NCI-H82 (cell line): ENCODE measurements around the gene IQGAP2.

Source experiments
- DNase-seq: peaks from one replicate; lab custom pipeline; 2025; lab: John Stamatoyannopoulos, UW

IQGAP2 gene

DNA sequence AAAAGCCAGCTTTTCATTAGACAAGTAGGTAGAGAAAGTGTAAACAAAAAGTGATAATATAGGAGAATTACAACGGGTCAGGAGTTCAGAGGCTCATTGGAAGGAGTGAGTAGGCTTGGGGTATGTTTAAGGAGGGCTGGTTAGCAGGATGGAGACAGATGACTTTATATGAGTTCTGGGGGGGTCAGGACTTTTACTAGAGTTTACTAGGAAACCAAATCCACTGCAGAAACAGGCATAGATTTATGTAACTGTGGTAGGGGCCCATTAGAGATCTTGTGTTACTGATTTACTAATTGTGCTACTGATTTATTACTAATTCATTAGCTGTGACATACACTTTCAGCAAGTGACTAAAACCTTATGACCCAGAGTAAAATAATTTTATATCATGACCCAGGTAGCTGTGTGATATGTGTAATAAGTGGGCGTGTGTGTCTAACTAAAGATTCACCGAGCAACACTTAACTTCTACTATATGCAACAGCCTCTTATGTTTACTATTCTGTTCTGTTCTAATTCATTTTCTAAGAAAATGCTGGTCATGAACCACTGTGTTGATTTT, 73.5 kb downstream of the IQGAP2 start:
- no peak for DNase-seq

DNA sequence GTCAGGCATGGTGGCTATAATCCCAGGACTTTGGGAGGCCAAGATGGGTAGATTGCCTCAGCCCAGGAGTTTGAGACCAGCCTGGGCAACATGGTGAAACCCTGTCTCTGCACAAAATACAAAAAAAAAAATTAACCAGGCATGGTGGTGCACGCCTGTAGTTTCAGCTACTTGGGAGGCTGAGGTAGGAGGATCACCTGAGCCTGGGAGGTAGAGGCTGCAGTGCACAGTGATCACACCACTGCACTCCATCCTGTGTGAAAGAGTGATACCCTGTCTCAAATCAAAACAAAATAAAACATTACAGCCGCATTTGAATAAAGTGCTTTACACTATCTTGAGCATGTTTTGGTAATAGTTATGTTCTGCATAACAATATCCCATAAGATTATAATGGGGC, 74.0 kb downstream of the IQGAP2 start:
- no peak for DNase-seq

DNA sequence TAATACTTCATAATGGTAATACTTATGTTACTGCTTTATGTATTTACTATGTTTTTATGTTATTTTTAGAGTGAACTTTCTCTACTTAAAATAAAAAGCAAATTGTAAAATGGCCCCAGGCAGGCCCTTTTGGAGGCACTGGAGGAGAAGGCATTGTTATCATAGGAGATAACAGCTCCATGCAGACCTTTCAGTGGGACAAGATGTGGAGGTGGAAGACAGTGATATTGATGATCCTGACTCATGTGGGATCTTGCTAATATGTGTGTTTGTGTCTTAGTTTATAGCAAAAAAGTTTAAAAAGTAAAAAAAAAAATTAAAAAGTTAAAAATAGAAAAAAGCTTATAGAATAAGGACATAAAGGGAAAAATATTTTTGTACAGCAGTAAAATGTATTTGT, 74.5 kb downstream of the IQGAP2 start:
- no peak for DNase-seq

DNA sequence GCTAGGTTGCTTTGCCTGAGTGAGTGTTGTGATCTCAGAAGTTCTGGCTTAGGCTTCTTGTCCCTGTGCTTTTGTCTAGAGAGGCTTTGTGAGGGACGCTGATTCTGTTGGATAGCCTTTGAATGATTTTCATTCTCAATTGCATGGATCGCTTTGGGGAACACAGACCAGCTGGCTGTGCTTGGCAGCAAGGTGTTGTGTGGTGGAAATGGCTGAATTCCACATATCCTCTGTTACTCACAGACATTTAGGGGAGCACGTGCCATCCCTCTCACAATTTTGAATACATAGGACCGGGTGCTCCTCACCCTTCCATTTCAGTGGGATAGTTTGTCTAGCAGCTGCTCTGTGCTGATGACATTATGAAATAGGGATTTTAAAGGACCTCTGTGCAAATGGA, 76.2 kb downstream of the IQGAP2 start:
- DNase-seq = no peak

DNA sequence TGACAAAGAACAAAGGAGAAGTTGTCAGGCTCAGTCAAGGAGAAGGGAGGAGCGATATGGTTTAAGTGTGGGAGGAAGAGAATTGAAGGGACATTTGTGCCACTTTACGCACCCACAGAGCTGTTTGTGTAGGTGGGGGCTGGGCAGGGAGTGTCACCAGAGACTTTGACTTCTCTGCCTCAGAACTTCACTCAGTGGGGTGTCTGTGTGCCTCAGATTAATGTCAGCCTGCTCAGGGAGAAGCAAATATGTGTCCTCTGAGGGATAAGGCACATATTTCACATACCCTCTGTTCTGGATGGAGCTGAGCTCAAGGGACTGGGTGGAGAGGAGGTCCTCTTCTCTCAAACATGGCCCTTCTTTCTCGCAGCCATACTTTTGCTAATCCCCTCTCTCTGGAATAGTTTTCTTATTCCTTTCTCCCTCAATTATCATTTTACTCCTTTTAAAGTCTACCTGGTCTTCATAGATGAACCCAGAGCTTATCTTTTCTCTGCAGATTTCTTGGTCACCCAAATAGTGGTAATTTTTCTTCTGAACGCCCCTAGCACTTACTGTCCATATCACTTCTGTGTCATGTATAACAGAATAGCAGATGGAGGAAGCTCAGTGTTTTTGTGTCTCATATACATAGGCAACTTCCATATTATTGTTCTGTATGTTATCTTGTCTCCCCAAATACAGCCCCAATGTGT, 77.0 kb downstream of the IQGAP2 start:
- DNase-seq = no peak

DNA sequence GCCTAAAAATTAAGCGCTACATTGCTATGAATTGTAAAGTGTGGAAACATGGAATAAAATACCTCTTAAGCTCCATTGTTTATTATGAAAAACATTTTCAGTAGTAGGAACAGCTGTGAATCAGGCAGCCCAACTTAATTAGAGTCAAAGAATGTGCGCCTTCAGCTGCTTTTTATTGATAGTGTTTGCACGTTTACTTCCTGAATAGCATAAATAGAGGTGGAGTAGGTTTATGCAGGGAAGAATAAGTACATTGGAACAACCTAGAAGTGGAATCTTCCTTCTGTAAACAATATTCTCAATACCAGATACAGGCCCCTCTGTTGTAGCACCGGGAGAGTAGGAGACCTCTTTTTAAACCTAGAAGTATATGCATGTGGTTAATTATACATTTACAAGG, 79.9 kb downstream of the IQGAP2 start:
- no peak for DNase-seq

DNA sequence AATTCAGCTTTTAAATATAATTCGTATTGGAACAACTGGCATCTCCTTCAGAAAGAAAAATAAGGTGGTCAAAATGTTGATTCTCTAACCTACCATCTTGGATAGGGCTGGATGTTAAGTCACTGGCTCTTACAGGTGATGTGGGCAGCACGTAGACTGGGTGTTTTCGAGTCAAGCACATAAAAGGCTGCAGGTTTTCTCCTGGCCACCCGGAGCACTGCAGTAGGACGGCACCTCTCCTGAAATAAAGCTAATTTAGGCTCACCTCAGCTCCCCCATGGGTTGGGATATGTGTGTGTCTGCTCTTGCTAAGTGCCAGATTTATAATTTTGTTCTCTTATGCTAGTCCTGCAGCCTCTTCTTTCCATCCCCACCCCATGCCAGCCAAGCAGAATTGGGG, 80.3 kb downstream of the IQGAP2 start:
- DNase-seq = peak; percentile 24

DNA sequence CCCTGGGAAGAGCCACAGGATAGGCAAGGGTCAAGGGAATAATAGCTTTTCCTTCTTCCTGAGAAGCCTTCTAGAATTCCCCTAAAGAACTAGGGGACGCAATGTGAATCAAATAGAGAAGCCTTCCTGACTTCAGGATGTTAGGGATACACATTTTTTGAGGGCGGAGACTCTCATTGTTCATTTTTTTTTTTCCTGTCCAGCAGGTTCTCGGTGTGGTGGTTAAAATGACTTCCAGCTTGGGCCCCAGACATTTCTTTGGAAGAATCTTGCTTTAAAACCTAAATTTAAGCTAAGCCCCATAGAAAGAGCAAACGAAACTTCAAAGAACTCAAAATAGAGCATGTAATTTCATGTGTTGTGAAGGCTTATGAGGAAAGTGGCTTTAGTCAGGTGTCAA, 80.8 kb downstream of the IQGAP2 start:
- DNase-seq = no peak

DNA sequence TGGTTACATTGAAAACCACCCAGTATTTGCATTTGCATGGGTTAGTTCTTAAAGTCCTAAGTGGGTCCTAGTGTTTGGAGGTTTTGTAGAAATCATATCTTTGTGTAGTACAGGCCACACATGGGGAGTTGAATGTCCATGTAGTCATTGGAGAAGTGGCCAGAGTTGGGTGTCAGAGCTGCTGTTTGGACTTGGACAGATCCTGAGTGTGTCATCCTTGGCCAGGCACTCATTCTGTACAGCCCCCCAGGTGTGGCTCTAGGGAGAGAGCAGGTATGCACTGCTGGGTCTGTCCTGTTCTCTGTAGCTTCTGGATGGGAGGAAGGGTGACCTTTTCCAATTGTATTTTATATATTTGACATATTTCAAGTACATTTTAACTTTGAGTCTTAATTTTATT, 82.4 kb downstream of the IQGAP2 start:
- no peak for DNase-seq

DNA sequence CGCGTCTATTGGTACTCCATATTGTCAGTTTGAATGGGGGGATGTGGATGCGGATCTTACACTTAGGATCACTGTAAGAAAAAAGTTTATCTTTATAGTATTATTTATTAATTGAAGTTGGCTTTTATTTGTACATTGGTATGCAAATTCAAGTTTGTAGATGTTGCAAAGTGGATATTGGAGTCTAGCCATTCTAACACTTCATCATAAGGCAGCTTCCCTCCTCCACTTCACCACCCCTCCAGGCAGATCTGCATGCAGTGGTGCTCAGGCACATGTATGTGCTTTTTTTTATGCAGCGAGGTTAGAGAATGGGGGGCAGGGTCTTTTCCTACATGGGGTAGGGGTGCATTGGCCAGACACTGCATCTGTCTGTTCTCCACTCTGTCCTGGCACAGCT, 84.3 kb downstream of the IQGAP2 start:
- peak; percentile 26 for DNase-seq

DNA sequence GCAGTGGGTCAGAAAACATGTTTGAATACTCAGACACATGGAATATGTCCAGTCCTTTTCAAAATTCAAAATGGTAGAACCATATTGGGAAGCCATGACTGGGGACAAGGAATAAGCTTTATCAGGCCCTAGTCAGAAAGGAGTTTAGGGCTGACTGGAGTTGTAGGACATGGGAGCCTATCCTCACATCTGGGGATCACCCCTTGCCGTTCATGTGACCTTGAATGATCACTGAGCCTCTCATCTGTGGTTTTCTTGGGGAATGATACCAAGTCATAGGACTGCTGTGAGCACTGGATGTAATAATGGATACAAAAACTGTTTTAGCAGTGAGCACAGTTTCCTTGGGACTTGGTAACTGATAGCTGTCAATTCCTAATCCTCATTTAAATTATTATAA, 84.7 kb downstream of the IQGAP2 start:
- peak; percentile 41 for DNase-seq

DNA sequence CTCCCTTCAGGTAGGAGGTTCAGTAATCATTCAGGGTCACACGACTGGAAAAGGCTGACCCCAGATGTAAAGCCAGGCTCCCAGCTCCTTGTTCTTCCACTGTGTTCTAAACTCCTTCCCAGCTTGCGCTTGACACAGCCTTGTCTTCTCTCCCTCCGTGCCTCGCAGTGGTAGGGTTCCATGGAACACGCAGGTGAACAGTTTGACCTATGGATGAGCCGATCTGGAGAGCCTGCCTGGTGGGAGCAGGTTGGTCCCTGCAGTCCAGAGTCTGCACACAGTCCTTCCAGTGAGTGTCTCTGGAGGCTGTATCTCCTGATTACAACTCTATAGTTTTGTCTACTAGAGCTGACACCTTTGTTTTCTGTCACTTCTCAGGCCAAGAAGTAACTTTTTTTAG, 85.9 kb downstream of the IQGAP2 start:
- no peak for DNase-seq

DNA sequence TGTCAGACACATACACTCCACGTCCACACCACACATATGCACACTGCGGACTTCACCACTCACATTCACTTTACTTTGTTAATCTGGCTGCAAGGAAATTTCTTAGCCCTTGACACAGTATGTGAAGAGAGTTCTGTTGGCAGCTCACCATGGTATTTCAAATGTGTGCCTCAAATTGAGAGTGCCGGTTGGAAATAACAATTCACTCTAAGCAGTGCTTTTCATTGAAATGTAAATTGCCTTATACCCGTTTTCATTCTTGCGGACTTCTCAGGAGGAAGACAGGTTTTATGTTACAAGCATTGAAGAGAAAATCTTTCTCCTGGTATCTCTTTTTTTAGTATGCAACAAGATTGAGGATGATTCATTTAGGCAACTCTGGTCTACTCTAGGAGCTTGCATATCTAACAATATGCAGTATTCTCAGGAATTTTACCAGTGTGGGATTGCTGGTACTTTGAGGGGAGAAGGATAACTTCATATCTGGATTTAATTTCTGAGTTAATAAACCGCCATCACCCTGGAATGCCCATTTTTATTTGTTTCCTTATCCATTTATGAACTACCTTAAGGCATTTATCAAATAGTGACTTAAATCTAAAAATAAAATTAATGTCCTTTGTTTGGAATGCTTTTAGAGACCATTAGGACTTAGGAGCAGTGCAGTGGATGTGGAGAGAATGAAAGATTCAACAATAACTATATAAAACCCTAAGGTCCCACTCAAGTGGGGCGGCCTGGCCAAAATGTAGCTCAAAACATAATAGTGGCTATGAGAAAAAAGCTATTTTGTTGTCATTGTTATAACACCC, 87.0 kb downstream of the IQGAP2 start:
- no peak for DNase-seq

DNA sequence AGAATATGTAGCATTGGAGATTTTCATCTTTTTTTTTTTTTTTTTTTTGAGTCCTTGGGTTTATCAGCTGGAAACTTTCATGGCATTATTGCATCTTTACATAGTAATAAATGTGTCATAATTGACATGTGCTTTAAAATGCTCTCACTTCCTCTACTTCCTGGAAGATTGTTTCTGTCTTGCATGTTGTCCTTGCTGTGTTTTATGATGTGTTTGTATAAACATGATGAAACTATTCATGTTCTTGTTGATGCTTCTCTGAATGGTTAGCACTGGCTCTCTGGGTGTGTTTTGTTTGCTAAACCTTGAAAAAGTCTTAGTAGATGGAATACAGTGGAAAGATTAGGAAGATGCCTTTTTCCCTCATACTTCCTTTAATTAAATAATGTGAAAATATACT, 87.9 kb downstream of the IQGAP2 start:
- DNase-seq = no peak

DNA sequence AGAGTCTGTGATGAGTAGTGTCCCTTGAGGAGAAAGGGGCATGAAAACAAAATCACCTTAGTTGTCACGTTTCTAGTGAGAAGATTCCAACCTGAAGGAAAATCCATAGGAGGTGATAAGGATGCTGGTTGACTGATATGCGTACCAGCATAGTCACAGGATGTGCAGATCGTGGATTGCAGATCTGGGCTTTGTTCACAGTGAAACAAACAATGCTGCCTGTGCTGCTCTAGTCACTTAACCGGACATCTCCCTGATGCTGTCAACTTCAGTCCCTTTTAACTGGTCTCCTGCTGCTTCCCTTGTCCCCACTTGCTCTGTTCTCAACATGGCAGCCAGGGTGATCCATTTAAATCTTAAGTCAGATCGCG, 89.7 kb downstream of the IQGAP2 start:
- no peak for DNase-seq

DNA sequence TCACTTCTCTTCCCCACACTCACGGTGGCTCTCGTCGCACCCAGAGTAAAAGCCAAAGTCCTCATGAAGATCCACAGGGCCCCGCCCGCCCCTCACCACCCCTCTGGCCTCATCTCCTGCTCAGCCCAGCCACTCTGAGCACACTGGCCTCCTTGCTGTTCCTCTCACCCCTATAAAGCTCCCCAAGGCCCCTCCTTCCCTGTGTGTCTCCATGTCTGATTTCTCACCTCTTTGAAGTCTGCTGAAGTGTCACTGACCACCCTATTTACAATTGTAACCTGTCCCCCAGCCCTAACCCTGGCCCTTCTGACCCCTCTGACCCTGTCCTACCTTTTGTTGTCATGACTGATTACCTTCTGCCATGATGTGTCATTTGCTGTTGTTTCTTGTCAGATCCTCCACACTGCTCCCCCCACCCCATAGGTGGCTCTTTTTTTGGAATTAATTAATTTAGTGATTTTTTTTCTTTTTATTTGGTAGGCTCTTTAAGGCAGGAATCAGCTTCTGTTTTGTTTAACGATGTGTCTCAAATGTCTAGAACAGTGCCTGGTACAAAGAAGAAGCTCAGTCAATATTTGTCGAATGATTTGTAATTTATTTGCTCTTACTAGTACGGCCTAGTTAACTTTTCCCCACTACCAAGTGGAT, 90.2 kb downstream of the IQGAP2 start:
- no peak for DNase-seq

DNA sequence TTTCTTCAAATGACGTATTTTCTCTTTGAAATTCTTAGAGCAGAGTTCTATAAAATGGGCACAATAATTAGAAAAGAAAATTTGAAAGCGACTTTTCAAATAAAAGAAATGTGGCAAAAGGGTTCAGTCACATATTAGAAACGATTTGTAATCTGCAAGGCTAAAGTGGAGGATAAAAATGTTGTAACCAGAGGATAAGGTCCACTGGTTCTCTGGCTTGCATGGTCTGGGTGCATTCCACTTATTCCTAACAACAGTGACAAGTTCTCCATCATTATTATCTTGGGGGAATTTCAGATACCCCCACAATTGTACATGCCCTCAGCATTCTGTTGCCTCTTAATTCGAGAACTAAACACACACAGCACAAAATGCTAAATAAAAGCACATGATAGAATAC, 91.1 kb downstream of the IQGAP2 start:
- no peak for DNase-seq

DNA sequence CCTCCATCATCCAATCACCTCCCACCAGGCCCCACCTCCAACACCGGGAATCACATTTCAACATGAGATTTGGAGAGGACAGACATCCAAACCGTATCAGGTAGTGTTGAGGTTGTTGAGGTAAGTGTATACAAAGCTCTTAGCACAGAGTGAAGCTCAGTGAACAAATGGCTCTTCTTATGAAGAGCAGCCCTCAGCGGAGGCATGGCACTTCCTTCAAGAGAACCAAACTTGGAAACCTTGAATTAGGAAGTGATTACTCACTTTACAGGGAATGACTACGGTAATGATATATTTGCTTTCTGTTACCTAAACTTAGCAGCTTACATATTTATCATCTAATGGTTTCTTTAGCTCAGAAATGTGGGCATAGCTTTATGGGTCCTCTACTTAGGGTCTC, 92.8 kb downstream of the IQGAP2 start:
- no peak for DNase-seq

DNA sequence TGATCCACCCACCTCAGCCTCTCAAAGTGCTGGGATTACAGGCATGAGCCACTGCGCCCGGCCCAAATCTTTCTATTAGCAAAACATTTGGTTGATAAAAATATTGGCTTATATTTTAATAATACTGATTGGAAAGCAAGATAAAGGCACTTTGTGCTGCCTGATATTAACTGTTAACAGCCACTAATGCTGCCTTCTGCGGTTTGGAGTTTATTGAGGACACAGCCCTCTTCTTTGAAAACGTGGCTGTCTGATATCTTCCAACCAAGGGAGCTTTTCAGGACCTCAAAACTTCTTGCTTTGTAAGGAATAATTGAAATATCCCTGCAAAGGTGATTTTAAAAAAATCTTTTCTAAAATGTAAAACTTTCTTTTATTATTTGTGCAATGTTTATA, 94.0 kb downstream of the IQGAP2 start:
- no peak for DNase-seq

DNA sequence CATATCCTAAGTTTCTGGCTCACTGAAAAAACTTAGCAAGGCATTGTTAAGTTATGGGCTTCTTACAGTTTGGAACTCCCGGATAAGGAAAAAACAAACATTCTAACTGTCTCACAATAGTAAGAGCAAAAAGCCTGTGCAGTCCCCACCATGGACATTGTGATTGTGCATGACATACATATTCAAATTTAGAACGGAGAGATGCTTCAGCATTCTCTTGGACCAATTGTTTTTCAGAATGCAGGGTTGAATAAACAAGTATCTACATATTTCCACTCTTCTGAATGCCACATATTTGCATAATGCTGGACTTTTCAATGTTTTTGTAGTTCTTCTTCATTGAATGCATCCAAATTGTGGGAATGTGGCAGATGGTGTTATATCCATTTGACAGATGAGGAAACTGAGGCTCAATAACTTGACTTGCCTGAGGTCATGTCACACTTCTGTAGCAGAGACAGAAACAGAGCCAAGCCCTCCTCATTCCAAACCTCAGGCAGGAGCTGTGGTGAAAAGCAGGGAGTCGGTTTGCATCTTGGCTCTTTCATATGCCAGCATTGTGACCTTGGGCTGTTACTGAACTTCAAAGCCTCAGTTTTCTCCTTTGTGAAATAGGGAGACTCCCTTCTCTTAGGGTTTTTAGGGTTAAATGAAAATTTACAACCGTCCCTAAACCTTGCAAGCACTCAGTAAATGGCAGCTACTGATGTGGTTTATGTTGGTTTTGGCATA, 95.1 kb downstream of the IQGAP2 start:
- DNase-seq = no peak

DNA sequence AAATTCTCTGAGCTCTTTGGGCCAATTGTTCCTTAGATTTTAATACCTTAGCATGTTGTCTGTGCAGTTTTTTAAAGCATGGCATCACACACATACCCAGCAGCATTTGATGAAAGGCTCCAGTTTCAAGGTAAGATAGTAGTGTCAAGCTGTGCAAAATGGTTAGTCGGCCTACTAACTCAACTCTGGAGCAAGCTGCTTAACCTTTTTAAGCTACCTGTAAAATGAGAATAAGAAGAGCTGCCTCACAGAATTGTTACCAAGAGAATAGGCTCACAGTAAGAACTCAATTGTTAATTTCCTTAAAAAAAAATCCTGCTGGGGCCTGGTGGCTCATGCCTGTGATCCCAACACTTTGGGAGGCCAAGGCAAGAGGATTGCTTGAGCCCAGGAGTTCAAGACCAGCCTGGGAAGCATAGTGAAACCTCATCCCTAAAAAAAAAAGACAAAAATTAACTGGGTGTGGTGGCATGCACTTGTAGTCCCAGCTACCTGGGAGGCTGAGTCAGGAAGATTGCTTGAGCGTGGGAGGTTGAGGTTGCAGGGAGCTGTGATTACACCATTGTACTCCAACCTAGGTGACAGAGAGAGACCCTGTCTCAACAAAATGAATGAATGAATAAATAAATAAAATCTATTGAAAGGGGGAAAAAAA, 96.5 kb downstream of the IQGAP2 start:
- no peak for DNase-seq
